G401 (cell line): ENCODE data around the gene CYP2D6. TPM values are rescaled to one million over a fixed set of nuclear protein-coding genes. Genes with fewer than 3 reads are reported as not detected.
"Not testable (repeated sequence)": the region's sequence is repeated elsewhere in the genome, so short reads cannot be mapped to it uniquely, and the experiment has no call there.

ENCODE experiments used
- DNase-seq: peaks from one replicate; pipeline ENCODE4 v3.0.0-alpha.2; 2015; ENCODE audit warnings: low spot score
- in situ Hi-C: cut with HindIII; loops from 2 replicates; pipeline ENCODE4 v1.10.0; 2016; ENCODE audit warnings: low sequenced_read_pairs, mixed read lengths
- total RNA-seq: library from RNA; depleted of rRNA; stranded (reverse); fragments of >200 nt; shearing (Covaris generic); gene quantifications from 2 replicates; pipeline ENCODE4 v1.2.3, GENCODE V29; 2014

Gene CYP2D6
- total RNA-seq, 1 experiment from 2014 or later: 0.95 TPM

GRCh38 chr22:42111798-42112197 lies 18.8 kb downstream of the CYP2D6 start:
- in situ Hi-C loops: loop anchor here (10.0 kb wide), 1 partner anchor 227 kb away; no protein-coding TSS in a partner anchor
- no peak for DNase-seq

GRCh38 chr22:42108848-42109247 lies 21.8 kb downstream of the CYP2D6 start:
- no peak for DNase-seq
- in situ Hi-C loops: no loop called here

- in situ Hi-C loops, DNase-seq: not testable (repeated sequence)
Observed at GRCh38 chr22:42104332-42104860, 26.2 kb downstream of the CYP2D6 start.

GRCh38 chr22:42101199-42101598 lies 29.4 kb downstream of the CYP2D6 start:
- no peak for DNase-seq
- in situ Hi-C loops: no loop called here

GRCh38 chr22:42091455-42091782 lies 39.2 kb downstream of the CYP2D6 start:
- in situ Hi-C loops: no loop called here
- DNase-seq: no peak

- peak; percentile 100 for DNase-seq
- in situ Hi-C loops: no loop called here
Observed at GRCh38 chr22:42090596-42091454, 39.8 kb downstream of the CYP2D6 start, which contains the start of gene NDUFA6. NDUFA6 (minus strand) TSS chr22:42090772; CDS start chr22:42090744, 28 bp downstream.

- in situ Hi-C loops: no loop called here
- DNase-seq: no peak
Observed at GRCh38 chr22:42086051-42086450, 44.6 kb downstream of the CYP2D6 start.

GRCh38 chr22:42084874-42085273 lies 45.7 kb downstream of the CYP2D6 start:
- in situ Hi-C loops: no loop called here
- no peak for DNase-seq

- in situ Hi-C loops: no loop called here
- no peak for DNase-seq
Observed at GRCh38 chr22:42083119-42083518, 47.5 kb downstream of the CYP2D6 start.

GRCh38 chr22:42080287-42080686 lies 50.3 kb downstream of the CYP2D6 start:
- DNase-seq: peak; percentile 71
- in situ Hi-C loops: no loop called here

- in situ Hi-C loops: no loop called here
- peak; percentile 99 for DNase-seq
Observed at GRCh38 chr22:42079319-42080251, 51.0 kb downstream of the CYP2D6 start, which contains the start of gene SMDT1. SMDT1 (plus strand) TSS chr22:42079700; CDS start chr22:42079769, 69 bp downstream.

GRCh38 chr22:42078469-42079318 lies 51.9 kb downstream of the CYP2D6 start:
- peak; percentile 49 for DNase-seq
- in situ Hi-C loops: no loop called here

- in situ Hi-C loops: no loop called here
- peak; percentile 58 for DNase-seq
Observed at GRCh38 chr22:42077486-42078125, 53.0 kb downstream of the CYP2D6 start.

- no peak for DNase-seq
- in situ Hi-C loops: no loop called here
Observed at GRCh38 chr22:42076764-42077485, 53.7 kb downstream of the CYP2D6 start.
